ENCODE measurements around the gene CRTAC1. TPM values are rescaled to one million over a fixed set of nuclear protein-coding genes. Genes with fewer than 3 reads are reported as not detected.

CRTAC1 gene
- total and polyA plus RNA-seq, 2 donors (not counting 3 experiments of a cell fraction or from before 2014, with no cell fraction given), result 1.4 to 3.0 TPM

DNA sequence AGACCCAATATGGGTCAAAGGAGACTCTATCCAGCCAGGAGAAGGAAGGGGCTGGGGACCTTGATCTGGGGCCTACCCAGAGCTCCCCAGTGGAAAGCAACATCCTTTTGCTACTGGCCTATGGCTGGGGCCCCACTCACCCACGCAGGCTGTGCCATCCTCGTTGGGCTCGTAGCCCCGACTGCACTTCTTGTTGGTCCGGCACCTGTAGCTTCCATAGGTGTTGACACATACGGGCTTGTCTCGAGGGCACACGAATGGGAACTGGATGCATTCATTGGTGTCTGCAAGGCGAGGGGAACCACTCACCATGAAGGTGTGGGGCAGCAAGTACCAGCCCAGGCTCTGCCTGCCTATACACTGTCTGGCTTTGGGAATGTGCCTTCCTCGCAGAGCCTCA, 150.3 kb downstream of the CRTAC1 start:
- Histone ChIP-seq H3K27me3 (ENCODE audit: control insufficient read depth in 2 of 2, insufficient read depth in 2 of 2, low read length in 2 of 2) (no peaks in the 10 kb centered on the region), H2AFZ (ENCODE audit: low read depth, low read length) (no peak overlapping the region), H3K36me3 (ENCODE audit: control insufficient read depth in 2 of 2, extremely low read depth in 1 of 2, insufficient read depth in 2 of 2, low read length in 2 of 2) (no peaks in the 10 kb centered on the region), H3K79me2 (ENCODE audit: control insufficient read depth, insufficient read depth, low read length) (no peaks in the 10 kb centered on the region), H3K27ac (ENCODE audit: insufficient read depth, low read depth, low read length) (no peak overlapping the region), H3K4me1 (ENCODE audit: control insufficient read depth, extremely low read depth, insufficient read depth, low read length) (peaks cover 9% of the 10 kb centered on the region), H4K20me1 (replicated peaks; ENCODE audit: control insufficient read depth, extremely low read depth, insufficient read depth, low read length) (no peaks in the 10 kb centered on the region), H3K4me3 (replicated peaks in 1 of 3; ENCODE audit: insufficient read depth in 1 of 3, low read depth in 1 of 3, low read length in 3 of 3) (no peak overlapping the region), H3K9me1 (replicated peaks; ENCODE audit: control insufficient read depth, extremely low read depth, insufficient read depth, low read length) (no peaks in the 10 kb centered on the region), H3K9ac (replicated peaks; ENCODE audit: extremely low read depth, insufficient read depth, low read length) (no peak overlapping the region), H3K4me2 (ENCODE audit: insufficient read depth, low read length) (no peak overlapping the region), H3K9me3 (replicated peaks; ENCODE audit: control insufficient read depth, insufficient read depth, low read length) (no peaks in the 10 kb centered on the region)
- FAIRE-seq (no peak), DNase-seq (ENCODE audit: low read depth, low spot score) (no peak)
- dilution Hi-C loops (cut with MboI; ENCODE audit: extremely low pct_ligation_motif_present, low sequenced_read_pairs) (no loop called here), intact Hi-C loops (cut with micrococcal nuclease) (loop anchor here (5.0 kb wide), 1 partner anchor 1368 kb away; the partner anchor contains the start of gene TLL2)
- TF ChIP-seq JUN (IDR thresholded peaks at IDR 0.05; ENCODE audit: borderline replicate concordance, insufficient read depth, insufficient read length, low read depth) (no peak), GATA2 (IDR thresholded peaks at IDR 0.05; ENCODE audit: insufficient read depth, insufficient read length, low read depth, low read length) (no peak), EZH2 (IDR thresholded peaks at IDR 0.05; ENCODE audit: borderline replicate concordance, low read depth, low read length, severe bottlenecking) (no peak), POLR2AphosphoS5 (IDR thresholded peaks at IDR 0.05; ENCODE audit: insufficient read depth, low read depth, low read length) (no peak), FOS (IDR thresholded peaks at IDR 0.05; ENCODE audit: borderline replicate concordance, insufficient read depth, low read length) (no peak), POLR2A (IDR thresholded peaks at IDR 0.05; ENCODE audit: low read depth, low read length) (no peak)
- TF ChIP-seq, protein P1, sequence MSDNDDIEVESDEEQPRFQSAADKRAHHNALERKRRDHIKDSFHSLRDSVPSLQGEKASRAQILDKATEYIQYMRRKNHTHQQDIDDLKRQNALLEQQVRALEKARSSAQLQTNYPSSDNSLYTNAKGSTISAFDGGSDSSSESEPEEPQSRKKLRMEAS (IDR thresholded peaks at IDR 0.05; ENCODE audit: insufficient read depth, insufficient read length), result no peak
- TF ChIP-seq, protein P2, sequence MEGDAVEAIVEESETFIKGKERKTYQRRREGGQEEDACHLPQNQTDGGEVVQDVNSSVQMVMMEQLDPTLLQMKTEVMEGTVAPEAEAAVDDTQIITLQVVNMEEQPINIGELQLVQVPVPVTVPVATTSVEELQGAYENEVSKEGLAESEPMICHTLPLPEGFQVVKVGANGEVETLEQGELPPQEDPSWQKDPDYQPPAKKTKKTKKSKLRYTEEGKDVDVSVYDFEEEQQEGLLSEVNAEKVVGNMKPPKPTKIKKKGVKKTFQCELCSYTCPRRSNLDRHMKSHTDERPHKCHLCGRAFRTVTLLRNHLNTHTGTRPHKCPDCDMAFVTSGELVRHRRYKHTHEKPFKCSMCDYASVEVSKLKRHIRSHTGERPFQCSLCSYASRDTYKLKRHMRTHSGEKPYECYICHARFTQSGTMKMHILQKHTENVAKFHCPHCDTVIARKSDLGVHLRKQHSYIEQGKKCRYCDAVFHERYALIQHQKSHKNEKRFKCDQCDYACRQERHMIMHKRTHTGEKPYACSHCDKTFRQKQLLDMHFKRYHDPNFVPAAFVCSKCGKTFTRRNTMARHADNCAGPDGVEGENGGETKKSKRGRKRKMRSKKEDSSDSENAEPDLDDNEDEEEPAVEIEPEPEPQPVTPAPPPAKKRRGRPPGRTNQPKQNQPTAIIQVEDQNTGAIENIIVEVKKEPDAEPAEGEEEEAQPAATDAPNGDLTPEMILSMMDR (IDR thresholded peaks at IDR 0.05; ENCODE audit: extremely low read depth in 1 of 2, insufficient read depth in 1 of 2, low read depth in 1 of 2, low read length in 2 of 2), result no peak
- BruUV-seq (replicated peaks), result no TSS peak
- CTCF ChIA-PET, result no interaction called here
- POLR2A ChIA-PET, result no interaction called here
